H1 (cell line): ENCODE measurements around the gene CDK5. TPM values are rescaled to one million over a fixed set of nuclear protein-coding genes. Genes with fewer than 3 reads are reported as not detected.

Experiments
- CTCF ChIA-PET: fragments of 300-600 bp; sonication (Branson Sonifier 250); formaldehyde crosslinking; loops from one replicate; lab custom pipeline; 2021; ENCODE audit not compliant: partially characterized antibody; lab: Charles Lee
- POLR2A ChIA-PET: fragments of 300-600 bp; sonication (Branson Sonifier 250); formaldehyde crosslinking; loops from one replicate; lab custom pipeline; 2021; ENCODE audit warnings: inconsistent platforms; ENCODE audit not compliant: partially characterized antibody; lab: Charles Lee
- DNase-seq, 2 experiments: peaks; one replicate each; pipeline versions ENCODE4 v3.0.0 to v3.0.0-alpha.2; 2010 to 2022; ENCODE audit warnings: low spot score in 2 of 2, low read depth in 1 of 2, mixed read lengths in 1 of 2
- FAIRE-seq: peaks from 2 replicates; lab custom pipeline; 2011; peaks lifted over from hg19 to GRCh38; lab: Jason Lieb, UNC
- H2AFZ ChIP-seq: 2 replicates; pipeline ENCODE4 v1.8.1; 2012; ENCODE audit warnings: low read length, inconsistent platforms
- H2AK5ac ChIP-seq: 2 replicates; pipeline ENCODE4 v1.6.1; 2013; ENCODE audit warnings: low read depth, low read length
- H2BK120ac ChIP-seq: replicated peaks from 2 replicates; pipeline ENCODE3; 2013; ENCODE audit warnings: low read depth, low read length, inconsistent platforms
- H2BK12ac ChIP-seq: 2 replicates; pipeline ENCODE4 v1.6.1; 2013; ENCODE audit warnings: low read depth, low read length
- H2BK15ac ChIP-seq: 2 replicates; pipeline ENCODE4 v1.6.1; 2013; ENCODE audit warnings: low read length
- H2BK20ac ChIP-seq: 2 replicates; pipeline ENCODE4 v1.6.1; 2013; ENCODE audit warnings: low read length
- H2BK5ac ChIP-seq: 2 replicates; pipeline ENCODE4 v1.6.1; 2013; ENCODE audit warnings: low read depth, low read length
- H3K14ac ChIP-seq: 2 replicates; pipeline ENCODE4 v1.6.1; 2013; ENCODE audit warnings: inconsistent platforms; ENCODE audit not compliant: insufficient read length
- H3K18ac ChIP-seq: 2 replicates; pipeline ENCODE4 v1.6.1; 2013; ENCODE audit warnings: low read length; ENCODE audit errors: extremely low read depth
- H3K23ac ChIP-seq: 2 replicates; pipeline ENCODE4 v1.6.1; 2013; ENCODE audit warnings: inconsistent platforms; ENCODE audit not compliant: insufficient read length
- H3K23me2 ChIP-seq: 2 replicates; pipeline ENCODE4 v1.6.1; 2013; ENCODE audit warnings: low read depth, low read length
- H3K27ac ChIP-seq: 2 replicates; pipeline ENCODE4 v1.6.1; 2011; ENCODE audit warnings: low read depth, low read length, inconsistent platforms
- H3K27me3 ChIP-seq, 4 experiments: replicated peaks in 1 of 4; 1 replicate in 1 of 4; 2 replicates in 3 of 4; pipeline versions ENCODE4 v1.6.1 to v1.8.1; 2011 to 2013; ENCODE audit warnings: low read length in 3 of 4, mild to moderate bottlenecking in 3 of 4, inconsistent platforms in 2 of 4, mixed read lengths in 2 of 4, moderate library complexity in 1 of 4; ENCODE audit not compliant: control insufficient read depth in 3 of 4, insufficient read depth in 3 of 4; ENCODE audit errors: extremely low read depth in 1 of 4
- H3K36me3 ChIP-seq, 4 experiments: 2 replicates each; pipeline versions ENCODE4 v1.6.1 to v1.8.1; 2011 to 2013; ENCODE audit warnings: mild to moderate bottlenecking in 4 of 4, low read length in 3 of 4, moderate library complexity in 2 of 4, control low read depth in 1 of 4, inconsistent platforms in 1 of 4; ENCODE audit not compliant: insufficient read depth in 4 of 4, control insufficient read depth in 2 of 4
- H3K4ac ChIP-seq: replicated peaks from 2 replicates; pipeline ENCODE3; 2013; ENCODE audit warnings: low read length, low read depth, mixed read lengths, inconsistent platforms; ENCODE audit not compliant: insufficient read length
- H3K4me1 ChIP-seq, 4 experiments: replicated peaks in 1 of 4; 1 replicate in 1 of 4; 2 replicates in 3 of 4; pipeline versions ENCODE4 v1.6.1 to v1.8.1; 2011 to 2013; ENCODE audit warnings: low read length in 3 of 4, inconsistent platforms in 2 of 4, mixed read lengths in 1 of 4; ENCODE audit not compliant: insufficient read depth in 4 of 4, control insufficient read depth in 3 of 4
- H3K4me2 ChIP-seq, 2 experiments: 2 replicates each; pipeline versions ENCODE4 v1.6.1 to v1.8.1; 2011 to 2013; ENCODE audit warnings: low read depth in 2 of 2, low read length in 2 of 2, control low read depth in 1 of 2, inconsistent platforms in 1 of 2, mild to moderate bottlenecking in 1 of 2; ENCODE audit not compliant: insufficient read depth in 1 of 2
- H3K4me3 ChIP-seq, 4 experiments: fragments of 200-600, 300-600 bp in 1 of 4; sonication (generic), shearing (Covaris generic), sonication (Bioruptor Twin) in 1 of 4; 2 replicates each; pipeline versions ENCODE4 v1.5.1 to v1.8.1; 2011 to 2016; ENCODE audit warnings: low read length in 4 of 4, low read depth in 3 of 4, control low read depth in 2 of 4, inconsistent platforms in 2 of 4, mild to moderate bottlenecking in 2 of 4, mixed read lengths in 1 of 4, moderate library complexity in 1 of 4; ENCODE audit not compliant: insufficient read depth in 2 of 4; ENCODE audit errors: extremely low read depth in 1 of 4
- H3K56ac ChIP-seq: replicated peaks from 2 replicates; pipeline ENCODE3; 2013; ENCODE audit warnings: low read depth, mild to moderate bottlenecking, mixed read lengths, low read length, inconsistent platforms; ENCODE audit not compliant: insufficient read length
- H3K79me1 ChIP-seq: 2 replicates; pipeline ENCODE4 v1.6.1; 2013; ENCODE audit warnings: low read depth, low read length, control low read depth
- H3K79me2 ChIP-seq, 2 experiments: 2 replicates each; pipeline versions ENCODE4 v1.6.1 to v1.8.1; 2012 to 2013; ENCODE audit warnings: low read length in 2 of 2, mild to moderate bottlenecking in 2 of 2, inconsistent platforms in 1 of 2; ENCODE audit not compliant: insufficient read depth in 2 of 2, control insufficient read depth in 1 of 2
- H3K9ac ChIP-seq, 4 experiments: replicated peaks in 1 of 4; 1 replicate in 1 of 4; 2 replicates in 3 of 4; pipeline versions ENCODE4 v1.6.1 to v1.8.1; 2011 to 2013; ENCODE audit warnings: low read depth in 3 of 4, low read length in 3 of 4, control low read depth in 2 of 4, mild to moderate bottlenecking in 2 of 4, moderate library complexity in 2 of 4, inconsistent platforms in 1 of 4; ENCODE audit errors: extremely low read depth in 1 of 4
- H3K9me3 ChIP-seq, 2 experiments: 2 replicates each; pipeline versions ENCODE4 v1.6.1 to v1.8.1; 2012 to 2013; ENCODE audit warnings: mild to moderate bottlenecking in 2 of 2, moderate library complexity in 2 of 2, control low read depth in 1 of 2, inconsistent platforms in 1 of 2, low read depth in 1 of 2, low read length in 1 of 2, mixed read lengths in 1 of 2; ENCODE audit not compliant: insufficient read depth in 2 of 2
- H4K20me1 ChIP-seq, 2 experiments: replicated peaks in 1 of 2; 2 replicates each; pipeline versions ENCODE3 to v1.8.1; 2011 to 2013; ENCODE audit warnings: inconsistent platforms in 2 of 2, low read length in 2 of 2, mild to moderate bottlenecking in 1 of 2; ENCODE audit not compliant: insufficient read depth in 2 of 2, control insufficient read depth in 1 of 2
- H4K5ac ChIP-seq: 2 replicates; pipeline ENCODE4 v1.6.1; 2013; ENCODE audit warnings: low read length, low read depth, mixed read lengths, inconsistent platforms; ENCODE audit not compliant: insufficient read length
- H4K8ac ChIP-seq: 2 replicates; pipeline ENCODE4 v1.8.0; 2013; ENCODE audit warnings: mild to moderate bottlenecking, moderate library complexity, low read length, inconsistent platforms; ENCODE audit not compliant: insufficient read depth; ENCODE audit errors: extremely low read depth
- H4K91ac ChIP-seq: replicated peaks from 2 replicates; pipeline ENCODE3; 2013; ENCODE audit warnings: low read length, mixed read lengths, inconsistent platforms; ENCODE audit not compliant: insufficient read length
- CBX8 ChIP-seq: fragments of 300-800, 300-1000 bp; sonication (generic); IDR thresholded peaks from 2 replicates; pipeline ENCODE4 v1.7.1; 2016; ENCODE audit warnings: low read depth, low read length, borderline replicate concordance
- GTF2F1 ChIP-seq: IDR thresholded peaks from 2 replicates; pipeline ENCODE4 v1.6.1; 2012; ENCODE audit warnings: low read depth, low read length, improper control_type of control experiment, borderline replicate concordance
- JUND ChIP-seq: IDR thresholded peaks from 2 replicates; pipeline ENCODE4 v1.6.1; 2011; ENCODE audit warnings: mild to moderate bottlenecking, improper control_type of control experiment, low read length
- KDM4A ChIP-seq: IDR thresholded peaks from one replicate; pipeline ENCODE4 v1.7.1; 2012; ENCODE audit warnings: low read depth, mild to moderate bottlenecking, moderate library complexity, low read length, inconsistent platforms; ENCODE audit not compliant: severe bottlenecking
- POLR2AphosphoS5 ChIP-seq: IDR thresholded peaks from 2 replicates; pipeline ENCODE4 v1.6.1; 2011; ENCODE audit warnings: low read depth, low read length
- POU5F1 ChIP-seq: IDR thresholded peaks from 2 replicates; pipeline ENCODE4 v1.6.1; 2011; ENCODE audit warnings: low read depth, mild to moderate bottlenecking, low read length, moderate library complexity
- RBBP5 ChIP-seq: IDR thresholded peaks from 2 replicates; pipeline ENCODE4 v1.7.1; 2012; ENCODE audit warnings: low read depth, mild to moderate bottlenecking, inconsistent platforms, low read length, moderate library complexity, borderline replicate concordance
- SRF ChIP-seq: IDR thresholded peaks from 2 replicates; pipeline ENCODE4 v1.6.1; 2011; ENCODE audit warnings: mild to moderate bottlenecking, low read depth, low read length, moderate library complexity
- YY1 ChIP-seq: IDR thresholded peaks from 2 replicates; pipeline ENCODE4 v1.6.1; 2011; ENCODE audit warnings: low read depth, mild to moderate bottlenecking, low read length
- WGBS, 2 experiments: shearing (Covaris generic) in 1 of 2; methylation state at CpG; one replicate each; pipeline versions ENCODE4 v1.1.6 to v1.1.7; 2013 to 2015; ENCODE audit warnings: low lambda C conversion rate in 2 of 2, mixed read lengths in 2 of 2, inconsistent platforms in 1 of 2, low coverage in 1 of 2, missing lambda C conversion rate in 1 of 2; ENCODE audit not compliant: insufficient replicate concordance in 2 of 2, insufficient coverage in 1 of 2, insufficient read length in 1 of 2; ENCODE audit errors: extremely low coverage in 1 of 2, missing lambda C conversion rate in 1 of 2; 5-methylcytosine and 5-hydroxymethylcytosine counted together
- polyA plus RNA-seq, 7 experiments: library from polyadenylated mRNA; depleted of rRNA in 3 of 7; stranded (reverse) in 5 of 7; unstranded in 2 of 7; fragments of >200 nt in 5 of 7; fragments of 200-250 nt in 2 of 7; gene quantifications; 1 replicate in 5 of 7; 2 replicates in 1 of 7; 4 replicates in 1 of 7; pipeline versions ENCODE4 v1.2.1 to v1.2.3, GENCODE V29; 2011 to 2013; ENCODE audit warnings: missing spikeins in 2 of 7, mixed read lengths in 2 of 7
- total RNA-seq: library from RNA; stranded (reverse); fragmentation: NEBNext Ultra II Directional; extraction: Animal tissue kit (Norgen Biotek cat#: 25700); gene quantifications from 2 replicates; pipeline ENCODE4 v1.2.1, GENCODE V29; 2021
- TF ChIP-seq, protein P1 (sequence below), 3 experiments: IDR thresholded peaks; 1 replicate in 2 of 3; 2 replicates in 1 of 3; pipeline versions ENCODE4 v1.5.1 to v1.6.1; 2011; ENCODE audit warnings: low read length in 3 of 3, mild to moderate bottlenecking in 3 of 3, inconsistent platforms in 2 of 3, low read depth in 1 of 3, moderate library complexity in 1 of 3; ENCODE audit not compliant: insufficient read depth in 1 of 3; ENCODE audit errors: control extremely low read depth in 1 of 3

CDK5 gene
- total and polyA plus RNA-seq, 2 of the 8 experiments (the other 6 are each of a cell fraction or from before 2014, with no cell fraction given): 22.8 to 37.2 TPM

DNA sequence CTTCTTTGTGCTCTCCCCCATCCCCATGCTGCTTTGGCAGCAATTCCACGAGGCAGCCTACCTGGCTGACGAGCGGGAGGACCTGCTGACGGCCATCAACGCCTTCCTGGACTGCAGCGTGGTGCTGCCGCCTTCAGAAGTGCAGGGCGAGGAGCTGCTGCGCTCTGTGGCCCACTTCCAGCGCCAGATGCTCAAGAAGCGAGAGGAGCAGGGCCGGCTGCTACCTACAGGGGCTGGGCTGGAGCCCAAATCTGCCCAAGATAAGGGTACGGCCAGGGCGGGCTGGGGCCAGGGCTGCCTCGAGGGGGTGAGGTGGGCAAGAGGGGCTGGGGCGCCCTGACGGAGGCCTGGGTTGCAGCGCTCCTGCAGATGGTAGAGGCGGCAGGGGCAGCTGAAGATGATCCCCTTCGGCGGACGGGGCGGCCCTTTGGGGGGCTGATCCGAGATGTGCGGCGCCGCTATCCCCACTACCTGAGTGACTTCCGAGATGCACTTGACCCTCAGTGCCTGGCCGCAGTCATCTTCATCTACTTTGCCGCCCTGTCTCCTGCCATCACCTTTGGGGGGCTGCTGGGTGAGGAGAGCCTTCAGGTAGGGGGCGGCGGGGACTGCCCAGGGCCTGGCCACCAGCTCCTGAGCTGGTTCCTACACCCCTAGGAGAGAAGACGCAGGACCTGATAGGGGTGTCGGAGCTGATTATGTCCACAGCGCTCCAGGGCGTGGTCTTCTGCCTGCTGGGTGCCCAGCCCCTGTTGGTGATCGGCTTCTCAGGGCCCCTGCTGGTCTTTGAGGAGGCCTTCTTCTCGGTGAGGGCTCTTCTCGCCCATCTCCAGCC lies 13.6 kb upstream of the CDK5 start:
- Histone ChIP-seq H2BK120ac (no peak overlapping the region), H3K4ac (no peak overlapping the region), H2BK15ac (no peak overlapping the region), H3K4me3 (no peak overlapping the region), H2BK5ac (no peak overlapping the region), H2AK5ac (no peak overlapping the region), H3K23me2 (no peaks in the 10 kb centered on the region), H3K4me2 (no peak overlapping the region), H3K56ac (no peak overlapping the region), H2BK12ac (no peak overlapping the region), H3K9me3 (no peaks in the 10 kb centered on the region), H3K4me1 (peaks cover 3 to 12% (median 5%) of the 10 kb centered on the region in 4 experiments), H2BK20ac (no peak overlapping the region), H3K14ac (no peak overlapping the region), H4K91ac (no peak overlapping the region), H3K36me3 (peaks cover 28 to 75% (median 60%) of the 10 kb centered on the region in 4 experiments), H3K23ac (no peak overlapping the region), H3K9ac (no peak overlapping the region), H3K79me2 (no peaks in the 10 kb centered on the region), H4K20me1 (peaks cover 3 to 13% of the 10 kb centered on the region in 2 experiments), H2AFZ (no peak overlapping the region), H3K79me1 (no peaks in the 10 kb centered on the region), H4K5ac (no peak overlapping the region), H3K27me3 (no peaks in the 10 kb centered on the region), H3K18ac (no peak overlapping the region), H4K8ac (no peak overlapping the region; the same call in 1 of the 2 replicates), H3K27ac (no peak overlapping the region)
- CTCF ChIA-PET: interaction anchor here (0.9 to 6.5 kb wide), 6 partner anchors 9 to 108 kb away, joined by 3 to 36 read pairs (median 10); no protein-coding TSS in a partner anchor
- FAIRE-seq: no peak
- DNase-seq: no peak
- POLR2A ChIA-PET: interaction anchor here (1.2 to 1.8 kb wide), 4 partner anchors 9 to 52 kb away, joined by 3 to 7 read pairs (median 4); no protein-coding TSS in a partner anchor
- 94% methylated on average over 34 of the region's 39 CpGs; no CpG with 5 or more reads in 1 of the 2 experiments for WGBS, 2 experiments
- no peak for TF ChIP-seq KDM4A
- no peak for TF ChIP-seq RBBP5
- TF ChIP-seq, protein P1, sequence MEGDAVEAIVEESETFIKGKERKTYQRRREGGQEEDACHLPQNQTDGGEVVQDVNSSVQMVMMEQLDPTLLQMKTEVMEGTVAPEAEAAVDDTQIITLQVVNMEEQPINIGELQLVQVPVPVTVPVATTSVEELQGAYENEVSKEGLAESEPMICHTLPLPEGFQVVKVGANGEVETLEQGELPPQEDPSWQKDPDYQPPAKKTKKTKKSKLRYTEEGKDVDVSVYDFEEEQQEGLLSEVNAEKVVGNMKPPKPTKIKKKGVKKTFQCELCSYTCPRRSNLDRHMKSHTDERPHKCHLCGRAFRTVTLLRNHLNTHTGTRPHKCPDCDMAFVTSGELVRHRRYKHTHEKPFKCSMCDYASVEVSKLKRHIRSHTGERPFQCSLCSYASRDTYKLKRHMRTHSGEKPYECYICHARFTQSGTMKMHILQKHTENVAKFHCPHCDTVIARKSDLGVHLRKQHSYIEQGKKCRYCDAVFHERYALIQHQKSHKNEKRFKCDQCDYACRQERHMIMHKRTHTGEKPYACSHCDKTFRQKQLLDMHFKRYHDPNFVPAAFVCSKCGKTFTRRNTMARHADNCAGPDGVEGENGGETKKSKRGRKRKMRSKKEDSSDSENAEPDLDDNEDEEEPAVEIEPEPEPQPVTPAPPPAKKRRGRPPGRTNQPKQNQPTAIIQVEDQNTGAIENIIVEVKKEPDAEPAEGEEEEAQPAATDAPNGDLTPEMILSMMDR (IDR thresholded peaks at IDR 0.05; ENCODE audit: control extremely low read depth in 1 of 3, insufficient read depth in 1 of 3, low read depth in 1 of 3, low read length in 3 of 3): no peak
- TF ChIP-seq POLR2AphosphoS5: no peak
- no peak for TF ChIP-seq YY1
- TF ChIP-seq SRF: no peak
- no peak for TF ChIP-seq GTF2F1
- no peak for TF ChIP-seq POU5F1
- TF ChIP-seq CBX8: no peak
- TF ChIP-seq JUND: no peak
